Measurements from ENCODE around the gene MYL2.
"Not testable (repeated sequence)": the region's sequence is repeated elsewhere in the genome, so short reads cannot be mapped to it uniquely, and the experiment has no call there.

The MYL2 gene, protein sequence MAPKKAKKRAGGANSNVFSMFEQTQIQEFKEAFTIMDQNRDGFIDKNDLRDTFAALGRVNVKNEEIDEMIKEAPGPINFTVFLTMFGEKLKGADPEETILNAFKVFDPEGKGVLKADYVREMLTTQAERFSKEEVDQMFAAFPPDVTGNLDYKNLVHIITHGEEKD

DNA sequence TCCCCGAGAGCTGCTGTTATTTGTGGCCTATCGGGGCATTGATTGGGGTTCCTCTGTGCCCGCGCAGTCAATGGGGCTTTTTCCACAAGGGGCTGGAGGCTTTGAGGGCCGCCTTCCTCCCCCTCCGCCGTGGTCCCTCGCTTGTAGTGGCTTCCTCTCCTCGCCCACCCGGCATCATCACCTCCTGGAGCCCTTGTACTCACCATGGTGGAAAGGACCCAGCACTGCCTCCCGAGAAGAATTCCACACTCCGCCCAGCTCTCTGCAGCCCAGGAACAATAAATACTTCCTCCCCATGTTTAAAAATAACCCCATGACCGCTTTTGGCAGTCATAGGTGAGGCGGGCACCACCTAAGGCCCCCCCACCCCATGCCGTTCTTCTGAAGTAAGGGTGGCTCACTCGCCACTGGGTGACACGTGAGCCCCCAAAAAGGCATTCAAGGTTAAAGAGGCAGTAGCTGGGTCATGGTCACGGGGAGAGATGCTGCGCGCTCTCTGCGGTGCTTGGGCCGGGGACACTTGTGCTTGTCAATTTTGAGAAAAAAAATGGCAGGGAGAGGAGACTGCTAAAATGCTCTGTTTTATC, at the start of gene MYL2:
Gene MYL2, minus strand, starts transcription at position 256 of the 587 bp plus-strand sequence. Its CDS starts 50 bp downstream, at position 206.
- no peak for DNase-seq

DNA sequence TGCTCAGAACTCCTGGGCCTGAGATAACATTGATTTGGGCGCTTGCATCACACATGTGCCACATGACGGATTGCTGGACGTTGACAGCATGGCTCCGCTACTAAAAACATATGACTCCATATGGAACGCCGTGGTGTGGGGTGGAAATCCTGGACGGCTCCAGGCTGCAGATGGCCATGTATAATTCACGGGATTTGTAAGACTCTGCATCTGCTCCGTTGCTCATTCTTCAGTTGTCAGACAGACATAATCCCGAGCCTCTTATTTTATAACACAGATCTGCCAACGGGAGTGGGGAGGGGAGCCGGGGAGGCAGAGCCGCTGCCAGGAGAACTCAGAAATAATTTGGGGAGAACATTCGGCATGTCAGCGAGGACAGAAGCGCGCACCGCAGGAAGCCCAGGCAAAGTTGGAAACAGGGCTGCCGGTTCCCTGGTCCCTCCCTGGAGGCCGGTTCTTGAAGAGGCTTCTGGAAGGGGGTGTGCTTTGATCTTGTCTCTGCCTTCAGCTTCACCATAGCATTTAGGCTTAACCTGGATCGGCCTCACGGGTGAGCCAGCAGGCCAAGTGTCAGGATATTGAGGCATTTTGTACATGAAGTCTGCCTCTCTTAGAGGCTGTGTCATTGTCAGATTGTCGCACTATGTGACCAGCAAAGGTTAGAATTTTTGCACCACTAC, 45.8 kb upstream of the MYL2 start:
- no peak for DNase-seq

DNA sequence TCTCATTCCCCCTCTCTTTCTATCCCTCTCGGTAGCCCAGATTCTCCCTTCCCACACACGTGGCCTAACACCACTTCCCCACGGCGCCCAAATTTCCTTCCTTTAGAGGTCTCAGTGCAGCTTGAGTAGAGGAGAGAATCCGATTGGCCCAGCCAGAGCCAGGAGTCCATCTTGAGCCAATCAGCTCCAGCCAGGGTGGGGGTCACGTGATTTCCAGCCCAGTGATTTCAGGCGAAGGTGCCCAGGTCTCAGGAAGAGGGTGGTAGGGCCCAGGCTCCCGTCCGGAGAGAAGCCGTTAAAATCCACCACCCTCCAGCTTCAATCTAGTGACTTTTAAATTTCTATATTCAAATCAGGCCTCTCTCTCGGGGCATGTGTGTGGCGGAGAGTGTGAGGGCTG, 45.2 kb upstream of the MYL2 start:
- no peak for DNase-seq

GRCh38 chr12:110960795-110961194, 40.4 kb upstream of the MYL2 start:
- DNase-seq, result no peak

- DNase-seq, result no peak
Observed at GRCh38 chr12:110957652-110958051, 37.3 kb upstream of the MYL2 start.

- DNase-seq, result no peak
Observed at GRCh38 chr12:110957159-110957558, 36.8 kb upstream of the MYL2 start.

DNA sequence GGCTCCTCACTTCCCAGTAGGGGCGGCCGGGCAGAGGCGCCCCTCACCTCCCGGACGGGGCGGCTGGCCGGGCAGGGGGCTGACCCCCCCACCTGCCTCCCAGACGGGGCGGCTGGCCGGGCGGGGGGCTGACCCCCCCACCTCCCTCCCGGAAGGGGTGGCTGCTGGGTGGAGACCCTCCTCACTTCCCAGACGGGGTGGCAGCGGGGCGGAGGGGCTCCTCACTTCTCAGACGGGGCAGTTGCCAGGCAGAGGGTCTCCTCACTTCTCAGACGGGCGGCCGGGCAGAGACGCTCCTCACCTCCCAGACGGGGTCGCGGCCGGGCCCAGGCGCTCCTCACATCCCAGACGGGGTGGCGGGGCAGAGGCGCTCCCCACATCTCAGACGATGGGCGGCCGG, 30.5 kb upstream of the MYL2 start:
- not testable (repeated sequence) for DNase-seq

GRCh38 chr12:110950466-110950865, 30.1 kb upstream of the MYL2 start:
- not testable (repeated sequence) for DNase-seq

GRCh38 chr12:110948041-110948440, 27.7 kb upstream of the MYL2 start:
- no peak for DNase-seq

DNA sequence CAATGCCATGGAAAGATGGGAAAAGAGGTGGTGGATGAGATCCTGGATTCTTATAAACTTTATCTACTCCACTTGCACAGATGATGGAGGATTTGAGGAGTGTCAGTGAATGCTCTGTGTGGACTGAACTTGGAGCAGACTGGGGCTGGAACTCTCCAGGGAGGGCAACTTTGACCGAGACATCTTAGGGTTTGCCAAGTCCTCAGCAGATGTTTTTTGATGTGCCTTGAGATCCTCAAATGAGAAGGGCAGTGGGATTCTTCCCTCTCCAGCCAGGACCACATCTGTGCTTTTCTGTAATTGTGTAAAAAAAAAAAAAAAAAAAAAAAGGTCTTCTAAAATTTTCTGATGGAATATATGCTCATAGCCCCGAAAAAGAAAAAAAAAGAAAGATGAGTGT, 23.0 kb upstream of the MYL2 start:
- no peak for DNase-seq

DNA sequence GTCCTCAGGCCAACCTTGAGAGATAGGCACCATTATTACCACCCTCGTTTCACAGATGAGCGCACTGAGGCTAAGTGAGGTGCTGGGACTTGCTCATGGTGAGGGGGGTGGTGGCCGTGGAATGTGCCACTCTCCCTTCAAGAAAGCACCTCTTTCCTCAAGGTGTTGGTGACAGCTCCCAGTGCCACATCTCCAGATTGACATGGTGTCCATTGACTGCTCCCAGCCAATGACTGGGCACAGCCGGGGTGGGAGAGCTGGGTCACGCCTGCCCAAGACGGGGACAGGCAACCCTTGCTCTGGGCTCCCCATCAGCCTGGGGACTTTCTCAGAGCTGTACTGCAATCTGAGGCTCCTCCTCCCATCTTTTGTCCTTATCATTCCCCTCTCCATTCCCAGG, 21.0 kb upstream of the MYL2 start:
- no peak for DNase-seq

GRCh38 chr12:110940933-110941332, 20.6 kb upstream of the MYL2 start:
- no peak for DNase-seq

- no peak for DNase-seq
Observed at GRCh38 chr12:110940296-110940695, 19.9 kb upstream of the MYL2 start.

DNA sequence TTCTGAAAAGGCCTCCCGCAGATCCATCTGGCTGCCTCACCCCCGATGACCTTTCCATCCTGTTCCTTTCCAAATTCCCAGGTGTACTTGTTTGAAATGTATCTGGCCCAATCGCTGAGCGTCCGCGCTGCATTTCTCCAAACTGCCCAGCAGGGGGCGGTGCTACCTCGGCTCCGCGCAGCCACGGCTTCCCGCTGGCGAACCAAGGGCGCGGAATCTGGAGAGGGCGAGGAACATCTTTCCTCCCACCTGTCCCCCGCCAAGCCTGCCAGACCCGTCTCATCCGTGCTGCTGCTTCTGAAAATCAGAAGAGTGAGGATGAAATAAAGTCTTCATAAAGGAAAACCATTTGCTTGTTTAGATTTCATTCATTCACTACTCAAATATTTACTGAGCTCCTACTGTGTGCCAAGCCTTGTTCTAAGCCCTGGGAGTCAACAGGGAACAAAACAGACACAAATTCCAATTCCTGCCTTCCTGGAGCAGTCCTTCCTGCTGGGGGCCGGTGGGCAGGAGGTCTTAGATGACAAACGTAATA, 16.8 kb upstream of the MYL2 start:
- DNase-seq, result peak; percentile 17

DNA sequence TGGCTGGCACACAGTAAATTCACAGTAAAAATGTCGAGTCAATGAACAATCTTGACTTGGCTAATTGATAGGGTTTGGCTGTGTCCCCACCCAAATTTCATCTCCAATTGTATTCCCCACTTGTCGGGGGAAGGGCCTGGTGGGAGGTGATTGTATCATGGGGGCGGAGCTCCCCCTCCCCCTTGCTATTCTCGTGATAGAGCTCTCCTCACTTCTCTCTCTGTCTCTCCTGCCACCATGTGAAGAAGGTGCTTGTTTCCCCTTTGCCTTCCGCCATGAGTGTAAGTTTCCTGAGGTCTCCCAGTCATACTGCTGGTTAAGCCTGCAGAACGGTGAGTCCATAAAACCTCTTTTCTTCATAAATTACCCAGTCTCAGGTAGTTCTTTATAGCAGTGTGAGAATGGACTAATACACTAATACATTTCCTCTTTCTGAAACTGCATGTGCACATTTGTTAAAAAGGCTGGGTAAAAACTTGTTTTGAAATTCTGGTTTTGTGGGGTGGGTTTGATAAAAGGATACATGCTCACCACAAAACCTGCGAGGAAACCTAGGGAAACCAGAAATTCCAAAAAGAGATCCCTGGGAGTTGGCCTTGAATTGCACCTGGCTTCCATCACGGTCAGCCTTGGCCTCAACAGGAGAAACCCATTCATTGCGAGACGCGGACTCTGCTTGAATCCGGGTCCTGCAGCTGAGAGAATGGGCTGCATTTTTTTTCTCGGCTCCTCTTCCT, 16.2 kb upstream of the MYL2 start:
- no peak for DNase-seq

DNA sequence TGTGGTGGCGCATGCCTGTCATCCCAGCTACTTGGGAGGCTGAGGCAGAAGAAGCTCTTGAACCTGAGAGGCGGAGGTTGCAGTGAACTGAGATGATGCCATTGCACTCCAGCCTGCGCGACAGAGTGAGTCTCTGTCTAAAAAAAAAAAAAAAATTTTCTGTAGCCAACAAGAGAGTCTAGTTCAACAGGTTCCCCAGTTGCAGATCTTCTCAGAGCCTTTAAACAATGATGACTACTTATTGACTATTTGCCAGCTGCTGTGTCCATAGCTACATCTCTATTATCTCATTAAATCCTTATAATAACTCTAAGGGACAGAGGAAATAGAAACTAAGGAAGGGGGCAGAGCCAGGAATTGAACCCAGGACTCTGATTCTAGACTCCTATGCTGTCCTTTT, 15.2 kb upstream of the MYL2 start:
- DNase-seq, result no peak

GRCh38 chr12:110934093-110934852, 13.9 kb upstream of the MYL2 start:
- no peak for DNase-seq

DNA sequence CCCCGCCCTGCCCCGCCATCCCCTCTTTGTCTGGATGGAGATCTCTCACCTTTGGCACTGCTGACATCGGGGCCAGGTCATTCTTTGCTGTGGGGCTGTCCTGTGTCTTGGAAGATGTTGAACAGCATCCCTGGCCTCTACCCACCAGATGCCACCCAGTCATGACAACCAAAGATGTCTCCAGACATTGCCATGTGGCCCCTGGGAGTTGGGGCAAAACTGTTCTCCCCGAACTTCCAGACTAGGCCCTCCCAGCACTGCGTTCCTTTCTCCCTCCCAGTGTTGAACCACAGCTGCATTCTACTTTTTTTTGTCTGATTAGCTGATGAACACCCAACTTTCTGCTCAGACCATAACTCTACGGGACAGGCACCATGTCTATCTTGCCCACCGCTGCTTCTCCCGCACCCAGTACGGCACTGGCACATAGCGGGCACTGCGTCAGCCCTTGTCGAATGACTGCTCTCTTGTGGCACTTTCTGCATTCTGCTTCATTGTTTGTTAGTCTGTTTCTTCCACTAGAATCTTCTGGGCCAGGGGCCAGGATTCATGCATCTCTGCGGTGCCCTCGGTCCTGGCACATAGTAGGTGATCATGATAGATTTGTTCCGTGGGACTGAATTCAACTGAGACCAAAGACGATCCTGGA, 13.1 kb upstream of the MYL2 start:
- no peak for DNase-seq

DNA sequence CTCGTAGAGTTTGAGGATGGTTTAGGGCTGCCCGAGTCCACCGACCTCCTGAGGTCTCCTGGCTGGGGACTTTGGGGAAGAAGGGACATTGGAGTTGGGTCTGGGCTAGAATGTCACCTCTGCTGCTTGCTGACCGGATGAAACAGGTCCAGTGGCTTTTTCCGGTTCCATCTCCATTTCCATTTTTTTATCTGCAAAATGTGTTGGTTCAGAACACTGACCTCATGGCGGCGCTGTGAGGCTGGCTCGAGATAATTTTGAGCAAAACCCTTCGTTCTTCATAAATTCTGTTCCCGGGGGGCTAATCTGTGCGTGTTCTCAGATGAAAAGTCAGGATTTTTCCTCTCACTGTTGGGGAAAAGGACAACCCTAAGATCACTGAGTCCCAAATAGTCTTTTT, 11.7 kb upstream of the MYL2 start:
- DNase-seq, result no peak

DNA sequence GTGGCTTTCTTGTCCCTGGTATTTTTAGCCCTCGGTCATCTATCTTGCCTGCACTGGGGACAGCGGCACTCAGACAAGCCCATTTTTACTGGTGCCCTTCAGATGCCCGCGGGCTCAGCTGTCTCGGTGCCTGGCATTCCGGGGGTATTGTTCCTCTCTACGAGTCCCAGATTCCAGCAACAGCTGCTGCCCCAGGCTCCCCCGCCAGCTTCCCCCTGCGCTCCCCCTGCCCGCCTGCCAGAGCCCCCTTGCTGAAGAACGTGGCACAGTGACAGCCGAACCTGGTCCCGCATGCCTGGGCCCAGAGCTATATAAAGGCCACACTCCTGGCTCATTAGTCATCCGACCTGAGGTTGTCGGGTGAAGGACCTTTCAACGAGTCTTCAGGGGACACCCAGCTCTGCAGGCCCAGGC, 10.9 kb upstream of the MYL2 start:
- no peak for DNase-seq

GRCh38 chr12:110930348-110931314, 10.3 kb upstream of the MYL2 start:
- DNase-seq, result no peak

Data from NCI-H2107 (cell line).